ENCODE data around the gene PLA2G4F. TPM values are rescaled to one million over a fixed set of nuclear protein-coding genes. Genes with fewer than 3 reads are reported as not detected.

The PLA2G4F gene
- total RNA-seq, 1 donor from 2014 or later: 0.40 TPM

GRCh38 chr15:42148808-42149492 lies 7.5 kb downstream of the PLA2G4F start:
- TF ChIP-seq, protein P1, sequence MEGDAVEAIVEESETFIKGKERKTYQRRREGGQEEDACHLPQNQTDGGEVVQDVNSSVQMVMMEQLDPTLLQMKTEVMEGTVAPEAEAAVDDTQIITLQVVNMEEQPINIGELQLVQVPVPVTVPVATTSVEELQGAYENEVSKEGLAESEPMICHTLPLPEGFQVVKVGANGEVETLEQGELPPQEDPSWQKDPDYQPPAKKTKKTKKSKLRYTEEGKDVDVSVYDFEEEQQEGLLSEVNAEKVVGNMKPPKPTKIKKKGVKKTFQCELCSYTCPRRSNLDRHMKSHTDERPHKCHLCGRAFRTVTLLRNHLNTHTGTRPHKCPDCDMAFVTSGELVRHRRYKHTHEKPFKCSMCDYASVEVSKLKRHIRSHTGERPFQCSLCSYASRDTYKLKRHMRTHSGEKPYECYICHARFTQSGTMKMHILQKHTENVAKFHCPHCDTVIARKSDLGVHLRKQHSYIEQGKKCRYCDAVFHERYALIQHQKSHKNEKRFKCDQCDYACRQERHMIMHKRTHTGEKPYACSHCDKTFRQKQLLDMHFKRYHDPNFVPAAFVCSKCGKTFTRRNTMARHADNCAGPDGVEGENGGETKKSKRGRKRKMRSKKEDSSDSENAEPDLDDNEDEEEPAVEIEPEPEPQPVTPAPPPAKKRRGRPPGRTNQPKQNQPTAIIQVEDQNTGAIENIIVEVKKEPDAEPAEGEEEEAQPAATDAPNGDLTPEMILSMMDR (conservative IDR thresholded peaks at IDR 0.05; ENCODE audit: low read depth, low read length): no peak
- H3K4me3 ChIP-seq (ENCODE audit: low read depth, low read length): no peak overlapping the region
- DNase-seq (ENCODE audit: low read depth): no peak

DNA sequence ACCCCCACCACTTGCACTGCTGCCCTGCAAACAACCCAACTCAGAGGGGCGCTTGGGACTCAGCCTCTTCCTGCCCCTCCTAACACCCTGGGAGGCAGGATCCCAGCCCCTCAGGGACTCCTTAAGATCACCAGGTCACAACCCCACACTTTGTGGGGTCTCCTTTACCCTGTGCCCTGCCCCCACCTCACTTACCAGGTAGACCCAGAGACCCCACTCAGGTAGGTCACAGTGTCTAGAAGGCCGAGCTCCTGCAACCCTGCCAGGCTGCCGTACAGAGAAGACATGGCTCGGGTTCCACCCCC lies 9.1 kb downstream of the PLA2G4F start:
- TF ChIP-seq, protein P1 (conservative IDR thresholded peaks at IDR 0.05; ENCODE audit: low read depth, low read length): no peak
- no peak overlapping the region for H3K4me3 ChIP-seq (ENCODE audit: low read depth, low read length)
- DNase-seq (ENCODE audit: low read depth): no peak

- TF ChIP-seq, protein P1 (conservative IDR thresholded peaks at IDR 0.05; ENCODE audit: low read depth, low read length): no peak
- DNase-seq (ENCODE audit: low read depth): no peak
- H3K4me3 ChIP-seq (ENCODE audit: low read depth, low read length): no peak overlapping the region
Observed at GRCh38 chr15:42146551-42147430, 9.6 kb downstream of the PLA2G4F start.

DNA sequence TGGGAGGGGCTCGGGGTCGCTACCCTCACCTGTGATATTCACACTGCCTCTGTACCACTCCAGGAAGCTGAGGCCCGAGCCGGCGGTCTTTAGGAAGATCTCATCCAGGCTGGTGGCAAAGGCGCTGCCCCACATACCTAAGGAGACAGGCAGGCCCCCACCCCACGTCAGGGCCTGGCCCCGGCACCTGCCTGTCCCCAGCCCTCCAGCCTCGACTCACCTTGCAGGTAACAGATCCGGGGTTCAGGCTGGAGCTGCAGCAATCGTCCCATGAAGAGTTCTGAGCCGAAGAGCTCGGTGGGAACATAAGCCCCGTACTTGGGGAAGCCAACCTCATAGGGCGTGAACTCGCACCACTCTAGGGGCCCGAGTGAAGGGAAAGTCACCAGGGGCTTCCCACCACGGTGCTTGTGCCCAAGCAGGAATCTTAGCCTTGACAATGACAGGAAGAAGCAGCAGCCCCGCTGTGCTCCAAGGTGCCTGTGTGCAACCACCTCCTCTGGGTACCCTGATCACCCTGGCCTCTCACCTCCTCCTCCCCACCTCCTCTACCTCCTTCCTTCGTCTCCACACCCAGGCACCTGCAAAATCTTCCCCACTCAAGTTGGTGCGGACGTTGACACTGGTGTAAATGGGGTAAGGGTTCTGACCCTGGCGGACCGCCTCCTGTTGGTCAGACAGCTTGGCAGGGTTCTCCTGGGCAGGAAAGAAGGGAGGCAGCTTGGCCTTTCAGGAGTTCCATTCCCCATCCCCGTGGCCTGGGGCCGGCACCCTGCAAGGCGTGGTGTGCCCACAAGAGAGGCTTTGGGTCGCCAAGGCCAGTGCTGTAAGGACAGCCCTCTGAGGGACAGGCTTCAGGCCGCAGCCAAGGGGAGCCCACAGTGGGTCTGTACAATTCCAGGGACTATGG lies 10.6 kb downstream of the PLA2G4F start:
- DNase-seq (ENCODE audit: low read depth): no peak
- TF ChIP-seq, protein P1 (conservative IDR thresholded peaks at IDR 0.05; ENCODE audit: low read depth, low read length): no peak
- no peak overlapping the region for H3K4me3 ChIP-seq (ENCODE audit: low read depth, low read length)

DNA sequence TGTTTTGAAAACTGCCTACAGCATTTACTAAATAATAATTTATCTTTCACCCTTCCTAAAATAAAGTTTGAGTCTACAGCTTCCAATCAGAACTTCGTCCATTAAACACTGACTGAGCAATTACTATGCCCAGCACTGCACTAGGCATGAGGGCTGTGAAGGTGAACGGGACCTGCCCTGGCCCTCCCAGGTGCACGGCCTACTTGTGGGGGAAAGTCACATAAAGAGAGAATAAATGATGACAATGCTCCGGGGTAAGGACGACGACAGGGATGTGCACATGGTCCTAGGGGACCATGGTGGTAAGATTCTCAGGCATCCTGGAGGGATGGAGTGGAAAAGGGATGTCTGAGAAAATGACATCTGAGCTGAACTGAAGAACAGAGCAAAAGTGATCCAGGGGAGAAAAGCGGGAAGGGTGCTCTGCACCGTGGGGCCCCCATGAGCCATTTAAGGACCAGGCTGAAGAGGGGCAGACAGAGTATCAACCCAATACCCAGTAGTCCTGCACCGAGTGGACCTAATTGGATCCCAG lies 11.5 kb downstream of the PLA2G4F start:
- TF ChIP-seq, protein P1 (conservative IDR thresholded peaks at IDR 0.05; ENCODE audit: low read depth, low read length): no peak

DNA sequence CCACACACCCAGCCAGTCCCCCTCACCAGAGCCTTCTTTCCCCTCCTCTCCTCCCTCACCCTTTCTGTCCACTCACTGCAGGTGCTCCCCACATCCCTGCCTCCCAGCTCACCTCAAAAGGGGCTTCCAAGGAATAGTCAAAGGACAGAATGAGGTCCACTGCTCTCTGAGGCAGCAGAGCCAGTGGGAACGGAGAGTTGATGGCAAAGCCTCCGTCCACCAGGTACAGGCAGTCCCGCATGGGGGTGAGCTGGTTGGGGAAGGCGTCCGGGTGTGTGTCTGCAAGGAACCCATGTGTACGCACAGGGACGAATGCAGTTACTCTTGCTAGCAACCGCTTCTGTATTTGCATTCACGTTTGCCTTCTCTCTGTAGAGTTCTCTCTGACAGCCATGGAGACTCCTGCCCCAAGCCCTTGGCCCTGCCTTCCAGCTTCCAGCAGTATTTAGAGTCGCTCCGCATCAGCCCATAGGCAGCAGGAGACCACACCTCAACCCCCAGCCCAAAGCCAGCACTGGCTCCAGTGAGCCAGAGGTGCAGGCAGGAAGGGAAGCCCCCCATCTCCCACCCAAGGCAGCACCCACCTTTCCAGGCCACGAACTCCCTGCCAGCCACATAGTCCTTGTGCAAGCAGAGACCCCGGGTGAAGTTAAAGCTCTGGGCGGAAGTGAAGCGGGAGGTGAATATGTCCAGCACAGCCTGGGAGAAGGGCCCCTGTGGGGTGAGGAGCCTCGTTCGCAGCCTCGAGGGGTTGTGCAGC lies 12.4 kb downstream of the PLA2G4F start:
- DNase-seq (ENCODE audit: low read depth): no peak
- TF ChIP-seq, protein P1 (conservative IDR thresholded peaks at IDR 0.05; ENCODE audit: low read depth, low read length): no peak
- H3K4me3 ChIP-seq (ENCODE audit: low read depth, low read length): no peak overlapping the region

More for the DNA sequence above, 11.5 kb downstream of the PLA2G4F start:
- no peak overlapping the region for H3K4me3 ChIP-seq (ENCODE audit: low read depth, low read length)
- DNase-seq (ENCODE audit: low read depth): no peak

Data from epithelial cell of proximal tubule (primary cell).